ENCODE results near the gene SEC16A. TPM values are rescaled to one million over a fixed set of nuclear protein-coding genes. Genes with fewer than 3 reads are reported as not detected.
A peak's percentile ranks its signal among the peaks of the same experiment; 100 is the strongest.

SEC16A gene
- total RNA-seq, 5 donors from 2014 or later (not counting 1 experiment from before 2014, with no cell fraction given) = 76.3 to 99.0 (median 92.4) TPM

- no peaks in the 10 kb centered on the region for H3K9me3 Mint-ChIP-seq
- POLR2A ChIA-PET = no interaction called here
- DNase-seq (no peak), ATAC-seq (replicated peaks in 1 of 4) (no peak)
- peaks cover 0 to 13% of the 10 kb centered on the region in 2 experiments for H3K4me1 ChIP-seq (ENCODE audit: control insufficient read depth in 1 of 2, extremely low read depth in 1 of 2, insufficient read depth in 2 of 2, low read length in 2 of 2)
- H3K27me3 Mint-ChIP-seq = no peaks in the 10 kb centered on the region
- peaks cover 5 to 8% (median 5%) of the 10 kb centered on the region in 3 donors for H3K4me1 Mint-ChIP-seq
- peaks cover 0 to 11% of the 10 kb centered on the region in 2 experiments for H3K27me3 ChIP-seq (replicated peaks in 1 of 2; ENCODE audit: control insufficient read depth in 2 of 2, extremely low read depth in 1 of 2, insufficient read depth in 2 of 2, low read length in 1 of 2)
- H3K9me3 ChIP-seq = no peaks in the 10 kb centered on the region
- 79% methylated on average over 12 of the region's 17 CpGs for WGBS (ENCODE audit: insufficient coverage)
- no peak overlapping the region for H3K27ac ChIP-seq (ENCODE audit: low read length)
- CTCF ChIA-PET = interaction anchor here in 1 of 2 donors (1.4 kb wide), 1 partner anchor 142 kb away, joined by 4 read pairs; no protein-coding TSS in a partner anchor
- H3K27ac Mint-ChIP-seq = no peak overlapping the region
- H3K36me3 ChIP-seq (ENCODE audit: control insufficient read depth in 2 of 2, extremely low read depth in 1 of 2, insufficient read depth in 1 of 2, low read length in 1 of 2) = peaks cover 3% of the 10 kb centered on the region in 2 donors
- no peak overlapping the region for H3K4me3 ChIP-seq (ENCODE audit: control insufficient read depth in 1 of 2, extremely low read depth in 1 of 2, low read length in 1 of 2)
- no peak overlapping the region for H3K4me3 Mint-ChIP-seq
- peaks cover 2% of the 10 kb centered on the region for H3K36me3 Mint-ChIP-seq
These were observed 6.9 kb upstream of the SEC16A start for GRCh38 chr9:136489731-136490130.

DNA sequence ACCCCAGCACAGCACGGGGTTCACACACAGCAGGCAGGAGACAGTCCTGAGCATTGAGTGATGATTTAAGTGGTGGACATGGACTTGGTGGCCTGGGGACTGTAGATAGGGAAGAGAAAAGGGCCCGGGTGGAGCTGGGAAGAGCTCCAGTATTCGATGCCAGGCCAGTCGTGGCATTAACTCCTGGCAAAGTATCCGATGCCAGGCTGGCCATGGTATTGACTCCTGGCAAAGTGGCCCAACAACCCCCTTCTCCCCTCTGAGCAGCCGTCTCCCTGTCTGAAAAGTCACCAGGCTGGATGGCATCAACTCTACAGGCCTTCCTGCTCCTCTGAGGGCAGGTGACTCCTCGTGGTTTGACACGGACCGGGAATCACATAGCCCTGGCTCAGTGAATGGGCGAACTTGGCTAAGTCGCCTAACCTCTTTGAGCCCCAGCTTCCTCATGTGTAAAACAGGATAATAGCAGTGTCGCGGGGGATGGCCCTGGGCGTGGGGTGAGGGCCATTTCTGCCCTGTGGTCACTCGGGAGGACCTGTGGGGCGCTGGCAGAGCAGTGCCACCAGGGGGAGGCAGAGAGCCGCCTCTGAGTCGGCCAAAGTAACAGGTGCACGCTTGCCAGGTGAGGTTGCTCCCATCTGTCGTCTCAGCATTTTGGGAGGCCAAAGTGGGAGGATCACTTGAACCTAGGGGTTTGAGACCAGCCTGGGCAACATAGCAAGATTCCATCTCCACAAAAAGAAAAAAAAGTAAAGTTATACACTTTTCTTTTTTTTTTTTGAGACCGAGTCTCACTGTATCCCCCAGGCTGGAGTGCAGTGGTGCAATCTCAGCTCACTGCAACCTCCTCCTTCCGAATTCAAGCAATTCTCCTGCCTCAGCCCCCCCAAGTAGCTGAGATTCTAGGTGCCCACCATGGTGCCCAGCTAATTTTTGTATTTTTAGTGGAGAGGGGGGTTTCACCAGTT lies 5.7 kb upstream of the SEC16A start:
- ChIA-PET POLR2A (no interaction called here), CTCF (interaction anchor here (0.6 to 1.4 kb wide), 6 partner anchors 45 to 239 kb away, joined by 3 to 4 read pairs (median 3); no protein-coding TSS in a partner anchor)
- no peak overlapping the region for H3K4me3 ChIP-seq (ENCODE audit: control insufficient read depth in 1 of 2, extremely low read depth in 1 of 2, low read length in 1 of 2)
- ATAC-seq (replicated peaks in 1 of 4) = peak; percentile 36 to 40 (median 38)
- Mint-ChIP-seq H3K27me3 (no peaks in the 10 kb centered on the region), H3K4me3 (no peak overlapping the region), H3K27ac (no peak overlapping the region), H3K4me1 (peaks cover 7 to 10% (median 7%) of the 10 kb centered on the region in 3 donors), H3K36me3 (peaks cover 2% of the 10 kb centered on the region), H3K9me3 (no peaks in the 10 kb centered on the region)
- H3K4me1 ChIP-seq (ENCODE audit: control insufficient read depth in 1 of 2, extremely low read depth in 1 of 2, insufficient read depth in 2 of 2, low read length in 2 of 2) = peaks cover 0 to 22% of the 10 kb centered on the region in 2 experiments
- peak in 34 of 35 experiments; percentile 42 to 87 (median 67) for DNase-seq
- 30% methylated on average over 14 of the region's 22 CpGs for WGBS (ENCODE audit: insufficient coverage)
- peaks cover 0 to 11% of the 10 kb centered on the region in 2 experiments for H3K27me3 ChIP-seq (replicated peaks in 1 of 2; ENCODE audit: control insufficient read depth in 2 of 2, extremely low read depth in 1 of 2, insufficient read depth in 2 of 2, low read length in 1 of 2)
- H3K27ac ChIP-seq (ENCODE audit: low read length) = no peak overlapping the region
- peaks cover 0 to 3% of the 10 kb centered on the region in 2 donors for H3K36me3 ChIP-seq (ENCODE audit: control insufficient read depth in 2 of 2, extremely low read depth in 1 of 2, insufficient read depth in 1 of 2, low read length in 1 of 2)
- H3K9me3 ChIP-seq = no peaks in the 10 kb centered on the region

DNA sequence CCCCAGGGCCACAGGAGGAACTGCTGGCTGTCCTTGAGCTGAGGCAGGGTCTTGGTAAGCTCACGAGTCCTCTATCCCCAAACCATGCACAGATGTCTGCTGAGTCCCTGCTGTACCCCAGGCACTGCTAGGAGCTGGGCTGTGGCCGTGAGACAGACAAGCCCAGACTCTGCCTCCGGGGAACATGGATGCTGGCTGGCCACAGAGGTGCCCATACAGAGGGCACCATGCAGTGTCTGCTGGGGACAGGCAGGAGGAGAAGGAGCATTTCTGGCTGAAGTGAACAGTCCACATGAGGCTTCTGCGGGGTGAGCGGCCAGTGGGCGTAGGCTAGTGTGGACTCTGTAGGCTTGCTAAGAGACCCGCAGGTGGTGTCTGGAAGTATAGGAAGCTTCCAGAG lies 4.8 kb upstream of the SEC16A start:
- no peaks in the 10 kb centered on the region for H3K9me3 ChIP-seq
- 86% methylated on average over 7 of the region's 7 CpGs for WGBS (ENCODE audit: insufficient coverage)
- Mint-ChIP-seq H3K27ac (no peak overlapping the region), H3K27me3 (no peaks in the 10 kb centered on the region), H3K4me3 (no peak overlapping the region), H3K4me1 (peaks cover 7 to 10% (median 7%) of the 10 kb centered on the region in 3 donors), H3K9me3 (no peaks in the 10 kb centered on the region), H3K36me3 (peaks cover 2% of the 10 kb centered on the region)
- ChIA-PET CTCF (interaction anchor here (0.6 to 1.3 kb wide), 4 partner anchors 144 to 532 kb away, joined by 3 to 6 read pairs (median 3); no protein-coding TSS in a partner anchor), POLR2A (interaction anchor here in 1 of 2 donors (0.7 kb wide), 1 partner anchor 160 kb away, joined by 3 read pairs; no protein-coding TSS in a partner anchor)
- H3K27ac ChIP-seq (ENCODE audit: low read length) = no peak overlapping the region
- no peak for ATAC-seq (replicated peaks in 1 of 4)
- H3K4me3 ChIP-seq (ENCODE audit: control insufficient read depth in 1 of 2, extremely low read depth in 1 of 2, low read length in 1 of 2) = no peak overlapping the region
- peaks cover 0 to under 1% of the 10 kb centered on the region in 2 donors for H3K36me3 ChIP-seq (ENCODE audit: control insufficient read depth in 2 of 2, extremely low read depth in 1 of 2, insufficient read depth in 1 of 2, low read length in 1 of 2)
- DNase-seq = no peak
- peaks cover 0 to 11% of the 10 kb centered on the region in 2 experiments for H3K27me3 ChIP-seq (replicated peaks in 1 of 2; ENCODE audit: control insufficient read depth in 2 of 2, extremely low read depth in 1 of 2, insufficient read depth in 2 of 2, low read length in 1 of 2)
- H3K4me1 ChIP-seq (ENCODE audit: control insufficient read depth in 1 of 2, extremely low read depth in 1 of 2, insufficient read depth in 2 of 2, low read length in 2 of 2) = peaks cover 0 to 24% of the 10 kb centered on the region in 2 experiments

- ATAC-seq (replicated peaks in 1 of 4) (no peak), DNase-seq (no peak)
- Mint-ChIP-seq H3K4me1 (peaks cover 9 to 16% (median 11%) of the 10 kb centered on the region in 3 donors), H3K36me3 (no peaks in the 10 kb centered on the region), H3K27ac (no peak overlapping the region), H3K9me3 (no peaks in the 10 kb centered on the region), H3K27me3 (no peaks in the 10 kb centered on the region), H3K4me3 (no peak overlapping the region)
- CTCF ChIA-PET = interaction anchor here in 1 of 2 donors (0.6 to 1.3 kb wide), 3 partner anchors 9 to 533 kb away, joined by 3 to 6 read pairs (median 4); no protein-coding TSS in a partner anchor
- H3K9me3 ChIP-seq = no peaks in the 10 kb centered on the region
- H3K27ac ChIP-seq (ENCODE audit: low read length) = no peak overlapping the region
- no peaks in the 10 kb centered on the region for H3K36me3 ChIP-seq (ENCODE audit: control insufficient read depth in 2 of 2, extremely low read depth in 1 of 2, insufficient read depth in 1 of 2, low read length in 1 of 2)
- 89% methylated on average over 17 of the region's 18 CpGs for WGBS (ENCODE audit: insufficient coverage)
- peaks cover 2 to 24% of the 10 kb centered on the region in 2 experiments for H3K4me1 ChIP-seq (ENCODE audit: control insufficient read depth in 1 of 2, extremely low read depth in 1 of 2, insufficient read depth in 2 of 2, low read length in 2 of 2)
- peaks cover 0 to 11% of the 10 kb centered on the region in 2 experiments for H3K27me3 ChIP-seq (replicated peaks in 1 of 2; ENCODE audit: control insufficient read depth in 2 of 2, extremely low read depth in 1 of 2, insufficient read depth in 2 of 2, low read length in 1 of 2)
- no peak overlapping the region for H3K4me3 ChIP-seq (ENCODE audit: control insufficient read depth in 1 of 2, extremely low read depth in 1 of 2, low read length in 1 of 2)
- POLR2A ChIA-PET = interaction anchor here in 1 of 2 donors (0.7 kb wide), 1 partner anchor 161 kb away, joined by 3 read pairs; no protein-coding TSS in a partner anchor
These were observed 4.2 kb upstream of the SEC16A start for GRCh38 chr9:136486823-136487620.

GRCh38 chr9:136486131-136486530 lies 3.3 kb upstream of the SEC16A start:
- no peaks in the 10 kb centered on the region for H3K27me3 Mint-ChIP-seq
- Histone ChIP-seq H3K27ac (ENCODE audit: low read length) (no peak overlapping the region), H3K4me3 (ENCODE audit: control insufficient read depth in 1 of 2, extremely low read depth in 1 of 2, low read length in 1 of 2) (no peak overlapping the region), H3K9me3 (no peaks in the 10 kb centered on the region), H3K4me1 (ENCODE audit: control insufficient read depth in 1 of 2, extremely low read depth in 1 of 2, insufficient read depth in 2 of 2, low read length in 2 of 2) (peaks cover 7 to 32% of the 10 kb centered on the region in 2 experiments), H3K27me3 (replicated peaks in 1 of 2; ENCODE audit: control insufficient read depth in 2 of 2, extremely low read depth in 1 of 2, insufficient read depth in 2 of 2, low read length in 1 of 2) (peaks cover 0 to 11% of the 10 kb centered on the region in 2 experiments), H3K36me3 (ENCODE audit: control insufficient read depth in 2 of 2, extremely low read depth in 1 of 2, insufficient read depth in 1 of 2, low read length in 1 of 2) (no peaks in the 10 kb centered on the region)
- H3K4me3 Mint-ChIP-seq = no peak overlapping the region
- H3K36me3 Mint-ChIP-seq = no peaks in the 10 kb centered on the region
- peaks cover 18 to 25% (median 20%) of the 10 kb centered on the region in 3 donors for H3K4me1 Mint-ChIP-seq
- H3K27ac Mint-ChIP-seq = no peak overlapping the region
- 100% methylated on average over 2 of the region's 7 CpGs for WGBS (ENCODE audit: insufficient coverage)
- ATAC-seq (replicated peaks in 1 of 4) = no peak
- ChIA-PET CTCF (interaction anchor here (0.6 to 2.2 kb wide), 5 partner anchors 48 to 202 kb away, joined by 3 to 5 read pairs (median 3); no protein-coding TSS in a partner anchor), POLR2A (no interaction called here)
- no peak for DNase-seq
- H3K9me3 Mint-ChIP-seq = no peaks in the 10 kb centered on the region
